CD4-positive, alpha-beta T cell treated with Interferon alpha-2 for 1 hour (primary cell): ENCODE data around the gene B3GAT2.
"Not testable (repeated sequence)": the region's sequence is repeated elsewhere in the genome, so short reads cannot be mapped to it uniquely, and the experiment has no call there.

Source experiments
- DNase-seq, 2 donors: peaks; one replicate each; pipeline ENCODE4 v3.0.0-alpha.2; 2020 to 2022

The B3GAT2 gene, protein sequence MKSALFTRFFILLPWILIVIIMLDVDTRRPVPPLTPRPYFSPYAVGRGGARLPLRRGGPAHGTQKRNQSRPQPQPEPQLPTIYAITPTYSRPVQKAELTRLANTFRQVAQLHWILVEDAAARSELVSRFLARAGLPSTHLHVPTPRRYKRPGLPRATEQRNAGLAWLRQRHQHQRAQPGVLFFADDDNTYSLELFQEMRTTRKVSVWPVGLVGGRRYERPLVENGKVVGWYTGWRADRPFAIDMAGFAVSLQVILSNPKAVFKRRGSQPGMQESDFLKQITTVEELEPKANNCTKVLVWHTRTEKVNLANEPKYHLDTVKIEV

GRCh38 chr6:70956451-70957283, at the start of gene B3GAT2:
TSS of gene B3GAT2 (minus strand) at chr6:70957060. CDS start at chr6:70956429, 631 bp downstream.
- DNase-seq: no peak

GRCh38 chr6:70998148-70998547, 41.3 kb upstream of the B3GAT2 start:
- DNase-seq: no peak

DNA sequence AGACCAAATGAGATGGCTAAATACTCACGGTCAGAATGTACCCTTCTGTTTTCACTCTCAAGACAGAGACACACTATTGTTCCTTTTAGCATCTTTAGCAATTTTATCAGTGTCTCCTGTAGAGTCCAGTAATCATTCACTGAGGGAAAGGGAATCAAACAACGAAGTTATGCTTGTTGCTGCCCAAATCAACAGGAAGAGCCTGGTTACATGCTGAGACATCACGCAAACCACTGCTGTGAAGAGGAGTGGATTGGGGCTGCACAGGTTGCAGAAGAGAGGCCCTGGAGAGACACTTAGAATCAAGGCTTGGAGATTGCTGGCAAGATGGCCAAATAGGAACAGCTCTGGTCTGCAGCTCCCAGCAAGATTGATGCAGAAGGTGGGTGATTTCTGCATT, 40.5 kb upstream of the B3GAT2 start:
- no peak for DNase-seq

GRCh38 chr6:70996106-70996505, 39.2 kb upstream of the B3GAT2 start:
- DNase-seq: no peak

DNA sequence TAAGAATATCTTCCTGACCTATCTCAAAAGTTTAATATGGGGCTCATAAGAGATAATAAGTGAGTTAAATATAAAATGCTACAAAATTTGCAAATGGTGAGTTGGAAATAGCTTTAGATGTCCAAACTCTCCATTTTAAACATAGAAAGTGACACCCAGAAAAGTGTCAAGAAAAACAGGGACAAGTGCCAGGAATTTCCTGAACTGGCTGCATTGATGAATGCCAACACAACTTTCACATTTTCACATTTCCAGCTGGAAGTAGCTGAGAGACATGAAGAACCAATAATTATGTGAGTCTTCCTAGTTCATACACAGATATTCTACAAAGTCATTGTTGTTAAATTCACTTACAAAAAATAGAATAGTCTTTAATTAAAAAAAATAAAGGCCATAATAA, 38.6 kb upstream of the B3GAT2 start:
- DNase-seq: no peak

- DNase-seq: no peak
Observed at GRCh38 chr6:70991253-70991652, 34.4 kb upstream of the B3GAT2 start.

DNA sequence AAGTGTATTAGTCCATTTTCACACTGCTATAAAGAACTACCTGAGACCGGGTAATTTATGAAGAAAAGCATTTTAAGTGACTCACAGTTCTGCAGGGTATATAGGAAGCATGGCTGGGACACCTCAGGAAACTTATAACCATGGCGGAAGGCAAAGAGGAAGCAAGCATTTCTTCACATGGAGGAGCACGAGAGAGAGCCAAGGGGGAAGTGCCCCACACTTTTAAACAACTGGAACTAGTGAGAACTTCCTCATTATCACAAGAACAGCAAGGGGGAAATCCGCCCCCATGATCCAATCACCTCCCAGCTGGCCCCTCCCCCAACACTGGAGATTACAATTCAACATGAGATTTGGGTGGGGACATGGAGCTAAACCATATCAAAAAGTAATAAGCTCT, 28.3 kb upstream of the B3GAT2 start:
- no peak for DNase-seq

DNA sequence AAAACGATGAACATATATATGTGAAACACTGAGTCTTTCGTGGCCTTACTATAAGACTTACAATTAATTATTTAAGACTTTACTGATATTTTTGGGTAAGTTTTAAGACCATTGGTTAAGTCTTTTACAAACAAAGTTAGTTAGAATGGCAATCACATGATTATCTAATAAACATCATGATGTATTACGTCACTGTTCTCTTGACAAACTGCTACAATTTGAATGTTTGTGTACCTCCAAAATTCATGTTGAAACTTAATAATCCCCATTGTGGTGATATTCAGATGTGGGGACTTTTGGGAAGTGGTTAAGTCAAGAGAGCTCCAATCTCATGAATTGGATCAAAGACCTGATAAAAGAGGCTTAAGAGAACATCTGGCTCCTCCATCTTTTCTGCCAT, 25.9 kb upstream of the B3GAT2 start:
- no peak for DNase-seq

- no peak for DNase-seq
Observed at GRCh38 chr6:70980727-70981126, 23.9 kb upstream of the B3GAT2 start.

DNA sequence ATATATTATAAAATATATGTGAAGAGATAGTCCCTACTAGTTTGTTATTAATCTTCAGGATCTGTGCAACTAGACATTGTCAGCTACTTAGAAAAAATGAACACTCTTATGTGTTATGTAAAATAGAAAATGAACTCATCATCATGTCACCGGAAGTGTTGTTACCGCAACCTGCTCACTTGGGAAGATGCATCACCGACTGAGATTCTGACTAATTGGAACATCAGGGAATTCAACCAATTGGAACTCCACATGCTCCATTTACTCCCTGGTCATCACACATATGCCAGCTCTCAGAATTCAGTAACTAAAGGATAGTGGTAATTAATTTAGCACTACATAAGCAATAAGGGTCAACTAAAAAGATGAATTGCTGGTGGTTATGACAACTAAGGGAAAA, 16.7 kb upstream of the B3GAT2 start:
- no peak for DNase-seq

GRCh38 chr6:70967049-70967448, 10.2 kb upstream of the B3GAT2 start:
- no peak for DNase-seq

- DNase-seq: no peak
Observed at GRCh38 chr6:70957284-70957617, 391 bp upstream of the B3GAT2 start.

GRCh38 chr6:70956191-70956450, 739 bp downstream of the B3GAT2 start:
- DNase-seq: no peak

DNA sequence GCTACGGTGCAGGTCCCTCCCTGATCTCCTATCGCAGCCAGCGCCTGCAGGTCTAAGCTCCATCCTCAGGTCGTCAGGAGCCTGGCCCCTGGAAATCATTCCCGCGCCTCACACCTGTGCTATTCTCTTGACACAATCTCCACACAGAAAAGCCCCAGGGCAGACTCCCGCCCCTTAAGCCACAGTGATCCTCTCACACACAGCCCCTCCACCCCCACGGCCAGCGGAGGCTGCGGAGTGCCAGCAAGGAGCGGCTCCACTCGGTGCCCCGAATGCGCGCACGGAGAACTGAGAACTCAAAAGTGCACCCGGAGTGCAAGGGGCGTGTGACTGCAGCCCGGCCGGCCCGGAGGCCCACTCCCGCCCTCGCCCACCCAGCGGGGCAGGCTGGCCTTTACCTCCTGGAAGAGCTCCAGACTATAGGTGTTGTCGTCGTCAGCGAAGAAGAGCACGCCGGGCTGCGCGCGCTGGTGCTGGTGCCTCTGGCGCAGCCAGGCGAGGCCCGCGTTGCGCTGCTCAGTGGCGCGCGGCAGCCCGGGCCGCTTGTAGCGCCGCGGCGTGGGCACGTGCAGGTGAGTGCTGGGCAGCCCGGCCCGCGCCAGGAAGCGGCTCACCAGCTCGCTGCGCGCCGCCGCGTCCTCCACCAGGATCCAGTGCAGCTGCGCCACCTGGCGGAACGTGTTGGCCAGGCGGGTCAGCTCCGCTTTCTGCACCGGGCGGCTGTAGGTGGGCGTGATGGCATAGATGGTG, 1.2 kb downstream of the B3GAT2 start:
- peak; percentile 77 to 84 for DNase-seq

DNA sequence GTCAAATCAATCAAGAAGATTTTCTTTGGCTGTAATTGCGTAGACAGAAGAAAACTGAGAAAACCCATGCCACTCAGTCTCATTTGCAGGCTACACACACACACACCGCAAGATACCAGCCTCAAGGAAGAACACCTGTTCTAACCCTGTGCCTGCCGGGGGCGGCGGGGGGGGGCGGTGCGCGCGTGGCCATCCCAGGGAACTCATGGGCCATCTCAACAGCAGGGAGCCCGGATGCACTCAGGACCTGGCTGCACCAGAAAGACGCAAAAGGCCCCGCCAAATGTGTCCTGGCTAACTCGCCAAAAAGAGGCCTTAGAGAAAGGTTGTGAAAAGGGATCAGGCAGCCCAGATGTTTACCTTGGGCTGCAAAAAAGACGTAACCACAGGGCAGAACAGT, 2.1 kb downstream of the B3GAT2 start:
- no peak for DNase-seq

DNA sequence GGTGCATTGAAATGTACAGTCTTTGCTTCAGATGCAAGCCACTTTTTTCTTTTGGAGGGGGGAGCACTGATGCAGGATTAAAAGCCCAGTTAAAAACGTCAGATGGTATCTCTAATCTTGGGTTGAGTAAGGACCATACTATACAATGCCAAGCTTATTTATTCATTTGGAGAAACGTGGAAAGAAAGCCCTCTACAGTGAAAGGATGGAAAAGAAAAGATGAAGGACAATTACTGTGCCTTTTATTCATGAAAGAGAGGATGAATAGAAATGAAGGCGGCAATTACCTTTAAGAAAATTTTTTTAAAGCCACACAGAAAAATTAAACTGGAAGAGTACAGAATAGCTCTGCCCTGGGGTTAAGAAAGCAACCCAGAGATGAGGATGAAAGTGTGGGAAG, 2.7 kb downstream of the B3GAT2 start:
- no peak for DNase-seq

DNA sequence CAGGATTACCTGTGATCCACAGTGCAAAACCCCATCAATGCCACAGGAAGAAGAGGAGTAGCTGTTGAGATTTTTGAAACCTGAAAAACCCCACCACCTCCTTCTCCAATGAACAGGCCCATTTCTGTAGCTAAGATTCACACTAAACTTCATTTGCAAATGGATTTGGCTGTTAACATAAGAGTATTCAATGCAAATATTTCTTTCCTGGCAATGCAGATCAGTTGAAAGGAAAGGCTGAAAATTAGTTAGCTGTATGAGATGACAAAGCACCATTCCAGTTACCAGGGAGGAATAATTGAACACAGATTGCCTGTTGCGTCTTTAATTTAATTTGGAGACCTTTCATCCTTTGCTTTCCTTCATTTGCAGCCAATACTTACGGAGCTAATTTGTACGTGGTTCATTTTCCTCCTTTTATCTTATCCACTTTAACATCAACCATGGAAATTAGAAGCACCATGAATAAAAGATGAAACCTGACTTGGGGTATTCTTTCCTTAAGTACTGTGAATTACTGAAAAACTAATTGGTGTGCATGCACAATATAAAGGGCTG, 4.2 kb downstream of the B3GAT2 start:
- no peak for DNase-seq

DNA sequence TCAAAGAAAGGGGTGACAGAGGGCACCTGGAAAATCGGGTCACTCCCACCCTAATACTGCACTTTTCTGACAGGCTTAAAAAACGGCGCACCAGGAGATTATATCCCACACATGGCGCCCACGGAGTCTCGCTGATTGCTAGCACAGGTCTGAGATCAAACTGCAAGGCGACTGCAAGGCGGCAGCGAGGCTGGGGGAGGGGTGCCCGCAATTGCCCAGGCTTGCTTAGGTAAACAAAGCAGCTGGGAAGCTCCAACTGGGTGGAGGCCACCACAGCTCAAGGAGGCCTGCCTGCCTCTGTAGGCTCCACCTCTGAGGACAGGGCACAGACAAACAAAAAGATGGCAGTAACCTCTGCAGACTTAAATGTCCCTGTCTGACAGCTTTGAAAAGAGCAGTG, 12.5 kb downstream of the B3GAT2 start:
- not testable (repeated sequence) for DNase-seq

DNA sequence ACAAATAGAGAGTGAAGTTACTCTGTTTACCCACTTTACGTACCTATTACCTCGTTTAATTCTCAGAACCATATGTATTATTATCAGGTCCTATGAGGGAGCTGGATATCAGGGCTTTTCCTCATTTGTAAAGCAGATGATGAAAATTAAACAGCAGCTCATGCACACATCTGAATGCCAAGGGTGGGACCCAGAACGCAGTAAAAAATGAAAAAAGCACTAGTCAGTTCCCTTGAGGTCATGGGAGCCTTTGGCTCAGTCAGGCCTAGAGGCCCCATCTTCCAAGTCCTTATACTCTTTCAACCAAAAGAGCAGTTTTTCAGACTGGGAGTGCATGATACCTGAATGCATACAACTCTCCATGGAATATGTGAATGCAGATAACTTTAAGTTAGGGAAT, 23.0 kb downstream of the B3GAT2 start:
- no peak for DNase-seq

DNA sequence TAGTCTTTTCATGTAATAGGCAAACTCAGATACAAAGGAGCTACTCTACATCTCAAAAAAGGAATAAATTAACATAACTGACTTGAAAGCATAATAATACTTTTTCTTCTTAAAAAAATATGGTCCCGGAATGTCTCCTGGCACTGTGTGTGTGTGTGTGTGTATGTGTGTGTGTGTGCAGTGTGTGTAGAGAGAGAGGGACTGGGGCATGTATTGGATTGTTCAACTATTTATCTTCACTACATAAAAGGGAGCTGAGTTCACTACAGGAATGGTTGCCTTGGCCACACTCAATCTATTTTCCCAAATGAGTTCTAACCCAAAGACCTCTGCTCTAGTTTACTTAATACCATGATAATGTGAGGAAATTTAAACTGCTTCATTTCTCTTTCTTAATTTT, 51.1 kb downstream of the B3GAT2 start:
- no peak for DNase-seq

- DNase-seq: no peak
Observed at GRCh38 chr6:70903665-70904452, 53.0 kb downstream of the B3GAT2 start.

DNA sequence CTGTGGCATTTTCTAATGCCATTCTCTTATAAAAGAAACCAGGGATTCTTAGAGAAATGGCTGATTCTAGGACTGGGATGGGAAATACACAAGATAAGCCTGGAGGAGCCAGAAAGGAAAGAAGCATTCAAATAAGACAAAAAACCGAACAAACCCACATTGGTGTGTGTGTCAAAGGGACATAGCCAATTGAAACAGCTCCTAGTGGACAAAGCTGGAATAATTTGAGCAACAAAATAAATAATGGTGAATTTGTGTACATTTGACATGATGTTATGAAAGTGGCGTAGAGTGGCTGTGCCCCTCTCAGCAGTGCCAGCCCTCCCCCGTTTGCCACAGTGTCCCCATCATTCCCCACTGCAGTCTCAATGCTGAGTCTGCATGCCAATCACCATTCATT, 55.5 kb downstream of the B3GAT2 start:
- no peak for DNase-seq

DNA sequence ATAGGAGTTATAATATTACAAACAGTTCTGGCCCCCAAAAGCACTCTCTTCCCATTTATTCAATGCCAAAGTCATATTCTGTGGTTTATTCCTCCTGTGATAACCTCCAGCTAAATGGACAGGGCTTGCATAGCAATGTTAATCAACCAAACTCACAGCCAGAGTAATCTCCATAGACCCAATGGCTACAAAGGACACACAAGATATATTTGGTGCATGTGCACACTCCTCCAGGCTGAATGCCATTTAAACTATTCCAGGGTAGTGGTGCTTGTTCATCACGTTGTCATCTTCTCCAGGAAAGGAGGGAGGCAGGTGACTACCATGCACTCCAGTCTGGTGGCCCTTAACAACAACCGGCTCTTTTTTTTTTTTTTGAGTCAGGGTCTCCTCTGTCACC, 56.8 kb downstream of the B3GAT2 start:
- no peak for DNase-seq
